GM19452 (cell line): ENCODE measurements around the gene ANO4.

Experiments used
- ATAC-seq: cut with Tn5 transposase; IDR thresholded peaks from one replicate; pipeline ENCODE4 v1.9.1; 2021; ENCODE audit not compliant: unreplicated experiment

ANO4 gene

GRCh38 chr12:100942984-100943749 is 148.6 kb downstream of the ANO4 start:
- no peak for ATAC-seq

GRCh38 chr12:100951756-100952155 is 157.2 kb downstream of the ANO4 start:
- no peak for ATAC-seq

GRCh38 chr12:100953217-100953616 is 158.6 kb downstream of the ANO4 start:
- ATAC-seq, result no peak

DNA sequence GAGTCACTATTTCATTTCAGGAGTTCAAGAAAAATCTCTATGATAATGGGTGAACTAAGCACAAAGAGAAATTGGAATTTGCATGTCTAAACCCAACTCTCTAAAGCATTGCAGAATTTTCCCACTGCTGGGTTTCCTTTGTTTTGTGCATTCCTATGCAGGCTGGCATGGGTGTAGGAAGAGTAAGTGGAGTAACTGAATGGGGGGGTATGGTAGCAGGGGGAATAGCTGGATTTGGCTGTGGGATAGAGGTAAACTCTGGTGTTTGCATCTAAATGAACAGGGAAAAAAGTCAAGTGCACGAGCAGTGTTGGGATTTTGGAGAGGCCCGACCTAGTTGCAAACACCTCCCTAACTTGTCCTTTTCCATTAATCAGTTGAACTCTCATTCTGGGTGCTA is 159.1 kb downstream of the ANO4 start:
- ATAC-seq, result no peak

DNA sequence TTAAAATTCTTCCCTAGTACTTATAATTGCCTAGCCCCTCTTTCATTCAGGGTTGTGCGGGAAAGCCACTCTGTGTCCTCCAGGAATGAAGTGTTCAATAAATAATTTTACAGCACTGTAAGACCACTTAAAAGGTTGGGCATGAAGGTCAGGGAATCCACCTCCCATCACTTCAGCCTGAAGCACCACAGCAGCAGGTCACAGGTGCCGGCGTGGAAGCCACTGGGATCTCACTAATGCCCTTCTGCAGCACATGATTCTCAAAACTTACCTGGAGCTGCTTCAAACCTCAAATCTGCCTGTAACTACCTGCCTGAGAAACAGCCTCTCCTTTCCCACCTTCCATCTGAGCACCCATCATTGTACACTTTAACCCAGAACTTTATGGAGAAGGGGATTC is 159.5 kb downstream of the ANO4 start:
- no peak for ATAC-seq

GRCh38 chr12:100955139-100955538 is 160.6 kb downstream of the ANO4 start:
- no peak for ATAC-seq

- ATAC-seq, result no peak
These were observed 161.8 kb downstream of the ANO4 start for GRCh38 chr12:100956311-100956852.

DNA sequence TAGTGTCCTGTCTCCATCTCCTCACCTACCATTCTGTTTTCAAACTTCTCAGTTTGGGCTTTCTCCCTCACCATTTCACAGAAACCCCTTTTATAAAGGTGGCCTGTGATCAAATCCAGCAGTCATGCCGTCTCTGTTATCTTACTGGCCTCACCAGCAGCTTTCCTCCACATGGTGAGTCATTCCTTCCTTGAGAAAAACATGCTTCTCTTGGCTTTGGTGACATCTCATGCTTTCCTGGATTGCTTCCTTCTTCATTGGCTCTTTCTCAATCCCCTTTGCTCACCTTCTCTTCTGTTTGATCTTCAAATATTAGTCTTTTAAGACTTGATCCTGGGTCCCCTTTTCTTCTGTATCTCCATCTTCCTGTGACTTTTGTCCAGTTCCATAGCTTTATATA is 164.9 kb downstream of the ANO4 start:
- no peak for ATAC-seq

GRCh38 chr12:100962086-100962712 is 167.6 kb downstream of the ANO4 start:
- ATAC-seq, result no peak

GRCh38 chr12:100963381-100963780 is 168.8 kb downstream of the ANO4 start:
- no peak for ATAC-seq

- no peak for ATAC-seq
These were observed 169.5 kb downstream of the ANO4 start for GRCh38 chr12:100964028-100964427.

- no peak for ATAC-seq
These were observed 172.6 kb downstream of the ANO4 start for GRCh38 chr12:100967189-100967588.

- no peak for ATAC-seq
These were observed 176.3 kb downstream of the ANO4 start for GRCh38 chr12:100970894-100971293.

GRCh38 chr12:100972121-100972520 is 177.5 kb downstream of the ANO4 start:
- ATAC-seq, result no peak

- ATAC-seq, result no peak
These were observed 179.8 kb downstream of the ANO4 start for GRCh38 chr12:100974341-100974740.

DNA sequence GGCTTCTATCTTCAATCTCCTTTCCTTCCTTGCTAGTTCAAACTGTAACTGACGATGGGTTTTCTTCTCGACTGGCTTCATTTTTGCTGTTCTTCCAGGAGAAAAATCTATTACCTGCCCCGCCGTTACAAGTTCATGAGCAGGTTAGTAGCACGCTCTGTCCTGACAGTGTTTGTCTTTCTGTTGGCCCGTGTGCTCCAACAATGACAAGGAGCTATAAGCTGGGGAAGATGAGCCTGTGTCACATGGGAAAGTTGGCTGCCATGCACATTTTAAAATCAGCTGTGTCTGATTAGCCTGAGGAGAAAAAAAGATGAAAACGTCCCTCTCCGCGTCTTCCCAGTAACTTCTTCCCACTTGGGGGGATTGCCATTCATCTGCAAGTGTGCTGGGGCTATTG is 180.2 kb downstream of the ANO4 start:
- ATAC-seq, result no peak

DNA sequence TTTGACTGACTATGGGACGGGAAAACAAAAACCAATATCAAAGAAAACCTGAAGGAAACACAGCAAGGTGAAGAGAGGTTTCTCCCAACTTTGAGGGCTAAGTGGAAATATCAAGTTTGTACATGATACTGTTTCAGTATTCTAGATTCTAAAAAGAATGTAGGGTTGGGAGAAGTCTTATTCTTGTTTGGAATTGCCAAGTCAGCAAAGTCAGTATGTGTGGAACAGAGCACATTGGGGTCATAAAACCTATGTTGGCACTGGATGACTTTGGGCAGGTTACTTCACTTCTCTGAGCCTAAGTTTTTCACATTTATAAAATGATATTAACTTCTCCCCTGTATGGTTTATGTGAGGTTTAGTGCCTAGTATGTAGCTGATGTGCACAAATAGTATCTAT is 182.2 kb downstream of the ANO4 start:
- no peak for ATAC-seq

GRCh38 chr12:100980856-100981255 is 186.3 kb downstream of the ANO4 start:
- no peak for ATAC-seq

DNA sequence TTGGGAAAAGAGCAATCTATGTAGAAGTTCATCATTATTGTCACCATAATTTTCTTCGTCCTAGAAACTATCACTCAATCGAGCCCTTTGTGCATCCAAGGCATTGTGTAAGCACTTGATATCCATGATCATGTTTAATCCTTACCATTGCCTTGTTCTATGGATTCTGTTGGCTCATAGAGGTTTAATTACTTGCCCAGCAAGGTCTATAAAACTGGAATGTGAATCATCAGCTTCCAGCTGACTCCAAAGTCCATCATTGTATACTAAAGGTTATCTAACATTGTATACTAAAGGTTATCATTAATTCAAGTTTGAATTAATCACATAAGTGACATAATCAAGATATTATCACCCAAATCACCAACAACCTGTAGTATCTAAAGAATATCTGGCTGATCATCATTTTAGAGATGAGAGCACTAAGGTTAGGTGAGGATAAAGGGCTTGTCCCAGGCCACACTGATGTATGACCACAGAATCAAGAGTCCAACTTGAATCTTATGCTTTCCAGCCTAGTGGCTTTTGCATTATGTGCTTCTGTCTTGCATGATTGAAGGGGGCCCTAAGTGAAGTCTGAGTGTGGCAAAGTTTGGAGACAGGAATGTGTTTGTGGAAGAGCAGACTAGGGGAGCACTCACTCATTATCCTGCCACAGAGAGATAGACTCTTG is 188.1 kb downstream of the ANO4 start:
- no peak for ATAC-seq

DNA sequence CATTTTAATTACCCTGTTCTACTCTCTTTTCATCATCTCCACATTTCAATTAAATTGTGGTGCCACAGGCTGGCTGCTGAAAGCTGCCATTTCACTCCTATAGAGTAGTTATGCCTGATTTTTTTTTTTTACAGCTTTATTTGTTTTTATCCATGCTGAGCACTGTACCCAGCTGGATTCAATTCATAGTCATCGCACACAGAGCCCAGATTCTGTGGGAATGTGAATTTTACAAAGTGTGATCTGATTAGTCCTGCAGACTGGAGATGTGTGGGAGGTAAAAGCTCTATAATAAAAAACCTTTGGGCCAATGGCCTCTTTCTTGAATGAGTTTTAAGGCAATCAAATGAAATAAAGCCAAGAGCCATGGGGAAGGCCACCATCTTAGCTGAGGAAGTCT is 190.2 kb downstream of the ANO4 start:
- no peak for ATAC-seq

DNA sequence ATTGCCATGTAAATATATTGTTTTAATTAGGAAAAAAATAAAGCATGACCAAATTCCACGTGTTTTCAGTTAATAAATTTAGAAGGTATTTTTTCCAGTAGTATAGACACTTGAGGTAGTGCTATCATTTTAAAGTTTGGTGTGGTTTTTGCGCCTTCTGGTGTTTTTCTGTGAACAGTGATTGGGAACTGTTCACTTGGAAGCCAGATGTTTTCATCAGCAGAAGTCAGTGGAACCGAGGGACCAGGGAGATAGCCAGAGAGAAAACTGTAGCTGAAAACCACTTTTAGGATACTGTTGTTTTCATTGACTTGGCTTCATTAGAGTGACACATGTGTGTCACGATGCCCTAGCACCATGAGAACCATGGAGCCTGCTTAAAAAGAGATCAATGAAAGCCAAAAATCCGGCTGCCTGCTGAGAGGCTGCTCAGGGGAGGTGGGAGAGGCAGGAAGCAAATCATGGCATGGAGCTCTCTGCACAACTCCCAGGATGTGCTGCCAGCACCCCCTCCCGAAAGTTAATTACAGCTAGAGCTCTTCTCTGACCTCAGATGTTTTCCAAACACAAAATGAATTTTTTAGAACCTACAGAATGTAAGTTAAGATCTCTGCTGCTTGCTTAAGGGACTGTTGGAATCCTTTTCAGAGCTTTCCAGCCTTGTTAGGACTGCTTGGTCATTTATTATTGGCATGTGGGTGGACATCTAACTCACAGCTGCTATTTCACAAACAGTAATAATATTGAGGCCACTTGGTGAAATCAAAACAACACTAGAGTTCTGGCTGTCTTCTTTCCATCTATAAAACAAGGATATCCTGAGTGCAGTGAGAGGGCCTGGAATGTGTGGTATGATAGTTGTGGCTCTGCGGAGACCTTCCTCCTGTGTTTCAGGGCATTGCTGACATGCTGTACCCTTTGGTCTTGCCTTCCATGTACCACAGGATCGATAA is 192.3 kb downstream of the ANO4 start:
- ATAC-seq, result no peak
